Suprapubic skin (tissue), 4 donors: ENCODE measurements around the gene CHN2.

ENCODE experiments used
- EP300 ChIP-seq: sonication (generic); formaldehyde crosslinking; IDR thresholded peaks from one replicate; pipeline ENCODE4 v1.6.1; 2017; ENCODE audit warnings: antibody characterized with exemption
- POLR2AphosphoS5 ChIP-seq, 3 donors: sonication (generic); formaldehyde crosslinking; IDR thresholded peaks; one replicate each; pipeline ENCODE4 v1.6.1; 2017; ENCODE audit warnings: antibody characterized with exemption in 3 of 3

- no peak for TF ChIP-seq POLR2AphosphoS5 (IDR thresholded peaks at IDR 0.05)
- no peak for TF ChIP-seq EP300
Observed at GRCh38 chr7:29421010-29421956, 226.7 kb downstream of the CHN2 start.
